Stimulated activated memory B cell treated with anti-CD40 and anti-IgM and Interleukin-4, amounts not matched to agents 10 μg/mL and 1 μg/mL and 100 μg/mL, for 72 hours (primary cell): ENCODE measurements around the gene ANXA2.

Experiments used
- ATAC-seq: fragments of 150-1000 bp; cut with Tn5 transposase; 2 replicates; pipeline ENCODE4 v1.10.0; 2021
- H3K27ac Mint-ChIP-seq: one replicate; pipeline ENCODE4 v1.8.0; 2022; ENCODE audit warnings: mild to moderate bottlenecking, mixed read lengths
- H3K27me3 Mint-ChIP-seq: one replicate; pipeline ENCODE4 v1.8.0; 2022; ENCODE audit warnings: mixed read lengths
- H3K36me3 Mint-ChIP-seq: one replicate; pipeline ENCODE4 v1.8.0; 2022; ENCODE audit warnings: mixed read lengths
- H3K4me1 Mint-ChIP-seq: one replicate; pipeline ENCODE4 v1.8.0; 2022; ENCODE audit warnings: mixed read lengths
- H3K4me3 Mint-ChIP-seq: one replicate; pipeline ENCODE4 v1.8.0; 2022; ENCODE audit warnings: mild to moderate bottlenecking, moderate library complexity, mixed read lengths
- H3K9me3 Mint-ChIP-seq: one replicate; pipeline ENCODE4 v1.8.0; 2022; ENCODE audit warnings: mixed read lengths

The ANXA2 gene

DNA sequence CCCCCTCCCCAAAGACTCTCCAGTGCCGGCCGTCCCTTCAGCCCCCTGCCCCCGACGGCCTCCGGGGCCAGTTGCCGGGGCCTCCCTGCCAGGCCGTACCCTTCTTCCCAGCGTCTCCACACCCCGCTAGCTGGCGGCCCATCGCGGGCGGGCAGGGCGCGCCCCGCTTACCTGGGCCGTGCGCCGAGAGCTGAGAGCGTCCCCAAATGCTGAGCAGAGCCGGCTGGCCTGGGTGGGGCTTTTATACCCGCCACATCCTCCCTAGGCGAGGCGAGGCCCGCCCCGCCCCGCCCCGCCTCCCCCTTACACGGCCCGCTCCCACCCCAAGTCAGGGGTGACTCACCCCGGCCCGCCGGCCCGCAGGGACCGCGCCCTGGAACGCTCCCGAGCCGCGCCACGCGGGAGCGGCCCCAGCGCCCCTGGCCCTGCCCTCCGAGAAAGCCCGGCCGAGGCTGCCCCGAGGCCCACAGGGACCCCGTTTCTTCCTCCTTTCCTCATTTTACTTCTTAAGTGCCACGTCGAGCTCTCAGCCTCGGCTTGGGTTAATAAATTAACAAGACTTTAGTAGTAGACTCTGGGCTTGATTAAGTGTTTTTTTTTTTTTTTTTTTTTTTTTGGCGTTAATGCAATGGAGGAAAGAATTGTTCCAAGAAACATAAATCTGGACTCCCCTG lies at the start of gene ANXA2:
ANXA2 (minus strand) TSS at position 215 of the 674 bp plus-strand sequence. CDS start 11,911 bp downstream, outside the sequence.
- Mint-ChIP-seq H3K4me3 (peak within 1 kb of the TSS; percentile 85), H3K27ac (peak within 1 kb of the TSS; percentile 85), H3K36me3 (peaks cover 21% of the 10 kb centered on the region), H3K9me3 (no peaks in the 10 kb centered on the region), H3K4me1 (peaks cover 47% of the 10 kb centered on the region), H3K27me3 (no peaks in the 10 kb centered on the region)
- peak; percentile 90 for ATAC-seq

DNA sequence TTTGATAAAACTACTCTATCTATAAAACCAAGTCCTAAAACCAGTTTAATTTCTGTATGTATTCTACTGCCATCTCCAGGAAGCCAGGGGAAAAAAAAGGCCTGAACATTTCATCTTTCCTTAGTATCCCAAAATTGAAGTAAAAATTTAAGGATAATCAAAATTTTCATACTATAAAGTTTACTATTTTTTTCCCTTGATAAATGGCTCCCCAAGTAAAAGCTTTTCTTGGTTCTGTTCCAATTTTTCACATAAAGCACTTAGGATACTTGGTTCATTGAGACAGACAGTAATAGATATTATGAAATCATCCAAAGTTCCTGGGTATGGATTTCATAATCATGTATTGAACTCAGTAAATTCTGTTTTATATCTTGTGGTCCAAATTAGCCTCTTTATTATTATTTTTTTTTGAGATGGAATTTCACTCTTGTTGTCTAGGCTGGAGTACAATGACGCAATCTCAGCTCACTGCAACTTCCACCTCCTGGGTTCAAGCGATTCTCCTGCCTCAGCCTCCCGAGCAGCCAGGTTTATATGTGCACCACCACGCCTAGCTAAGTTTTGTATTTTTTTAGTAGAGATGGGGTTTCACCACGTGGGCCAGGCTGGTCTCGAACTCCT lies 46.6 kb upstream of the ANXA2 start:
- Mint-ChIP-seq H3K4me1 (no peaks in the 10 kb centered on the region), H3K27me3 (no peaks in the 10 kb centered on the region), H3K4me3 (no peak overlapping the region), H3K27ac (no peak overlapping the region), H3K9me3 (no peaks in the 10 kb centered on the region), H3K36me3 (peaks cover 33% of the 10 kb centered on the region)
- ATAC-seq: no peak

- no peaks in the 10 kb centered on the region for H3K27me3 Mint-ChIP-seq
- ATAC-seq: no peak
- H3K9me3 Mint-ChIP-seq: no peaks in the 10 kb centered on the region
- no peak overlapping the region for H3K4me3 Mint-ChIP-seq
- no peak overlapping the region for H3K27ac Mint-ChIP-seq
- peaks cover 25% of the 10 kb centered on the region for H3K36me3 Mint-ChIP-seq
- no peaks in the 10 kb centered on the region for H3K4me1 Mint-ChIP-seq
Measured at GRCh38 chr15:60442763-60443162, 45.0 kb upstream of the ANXA2 start.

GRCh38 chr15:60442031-60442650 lies 44.4 kb upstream of the ANXA2 start:
- no peaks in the 10 kb centered on the region for H3K9me3 Mint-ChIP-seq
- H3K27me3 Mint-ChIP-seq: no peaks in the 10 kb centered on the region
- ATAC-seq: no peak
- no peak overlapping the region for H3K27ac Mint-ChIP-seq
- H3K4me3 Mint-ChIP-seq: no peak overlapping the region
- no peaks in the 10 kb centered on the region for H3K4me1 Mint-ChIP-seq
- peaks cover 21% of the 10 kb centered on the region for H3K36me3 Mint-ChIP-seq

DNA sequence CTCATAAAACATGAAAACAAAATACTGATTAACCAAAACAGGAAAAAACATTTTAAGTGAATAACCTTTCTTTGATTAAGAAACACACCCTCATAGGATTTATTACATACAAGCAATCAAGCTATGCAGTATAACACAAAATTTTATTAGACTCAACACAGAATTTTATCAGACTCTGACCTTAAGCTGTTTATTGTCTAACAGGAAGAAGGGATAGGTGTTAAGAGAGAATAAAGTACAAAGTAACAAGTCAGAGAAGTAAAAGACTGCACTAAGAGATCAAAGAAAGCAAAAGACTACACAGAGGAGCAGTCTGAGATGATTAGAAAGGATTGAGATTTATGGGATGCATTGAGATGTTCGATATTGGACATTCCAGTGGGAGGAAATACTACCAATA lies 43.5 kb upstream of the ANXA2 start:
- H3K36me3 Mint-ChIP-seq: peaks cover 21% of the 10 kb centered on the region
- H3K4me1 Mint-ChIP-seq: no peaks in the 10 kb centered on the region
- H3K9me3 Mint-ChIP-seq: no peaks in the 10 kb centered on the region
- no peaks in the 10 kb centered on the region for H3K27me3 Mint-ChIP-seq
- H3K4me3 Mint-ChIP-seq: no peak overlapping the region
- no peak for ATAC-seq
- H3K27ac Mint-ChIP-seq: no peak overlapping the region

DNA sequence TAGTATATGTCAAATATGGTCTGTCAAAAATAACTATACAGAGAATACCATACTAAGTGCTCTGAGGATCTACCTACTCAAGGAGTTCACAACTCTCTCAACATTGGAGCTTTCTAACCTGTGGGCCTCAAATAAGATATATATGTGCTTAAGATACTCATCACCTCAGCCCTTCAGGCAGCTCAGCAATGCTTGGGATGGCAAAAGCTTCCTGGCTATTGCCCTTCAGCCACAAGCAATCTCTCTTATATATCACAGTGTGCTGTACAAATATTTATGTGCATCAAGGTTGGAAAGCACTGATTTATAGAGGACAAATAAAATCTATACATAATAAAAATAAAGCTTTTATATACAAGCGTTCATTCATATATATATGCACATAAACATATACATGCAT lies 40.9 kb upstream of the ANXA2 start:
- Mint-ChIP-seq H3K4me1 (no peaks in the 10 kb centered on the region), H3K27ac (no peak overlapping the region), H3K27me3 (no peaks in the 10 kb centered on the region), H3K9me3 (no peaks in the 10 kb centered on the region), H3K4me3 (no peak overlapping the region), H3K36me3 (peaks cover 39% of the 10 kb centered on the region)
- no peak for ATAC-seq

GRCh38 chr15:60428935-60429334 lies 31.1 kb upstream of the ANXA2 start:
- Mint-ChIP-seq H3K9me3 (no peaks in the 10 kb centered on the region), H3K27me3 (no peaks in the 10 kb centered on the region), H3K27ac (no peak overlapping the region), H3K36me3 (peaks cover 32% of the 10 kb centered on the region), H3K4me1 (peaks cover 4% of the 10 kb centered on the region), H3K4me3 (no peak overlapping the region)
- ATAC-seq: no peak

DNA sequence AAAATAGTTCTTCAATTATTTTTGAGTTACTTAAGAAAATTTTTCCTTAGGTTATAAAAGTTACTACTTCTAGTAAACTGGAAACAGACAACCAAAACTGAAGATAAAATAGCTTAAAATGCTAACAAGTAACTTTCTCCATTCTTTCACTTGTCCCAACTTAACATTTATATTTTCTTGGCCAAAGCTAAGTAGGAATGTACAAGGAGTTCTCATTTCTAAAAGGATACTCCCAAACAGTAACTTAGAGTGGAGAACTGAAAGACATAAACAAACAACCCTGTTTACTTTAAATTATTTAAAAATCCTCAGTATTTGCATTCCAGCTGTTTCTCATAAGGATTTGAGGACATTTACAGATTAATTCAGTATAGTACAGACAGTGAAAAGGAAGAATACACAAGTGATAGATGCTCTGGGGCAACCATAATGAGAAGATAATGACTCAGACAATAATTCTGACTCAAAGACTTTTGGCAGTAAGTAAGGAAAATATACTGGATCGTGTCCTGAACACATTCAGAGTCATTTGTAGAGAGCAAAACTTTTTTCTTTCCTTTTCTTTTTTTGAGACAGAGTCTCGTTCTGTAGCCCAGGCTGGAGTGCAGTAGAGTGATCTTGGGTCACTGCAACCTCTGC lies 29.2 kb upstream of the ANXA2 start:
- H3K4me3 Mint-ChIP-seq: no peak overlapping the region
- no peaks in the 10 kb centered on the region for H3K9me3 Mint-ChIP-seq
- no peak overlapping the region for H3K27ac Mint-ChIP-seq
- H3K27me3 Mint-ChIP-seq: no peaks in the 10 kb centered on the region
- ATAC-seq: no peak
- peaks cover 29% of the 10 kb centered on the region for H3K36me3 Mint-ChIP-seq
- H3K4me1 Mint-ChIP-seq: peaks cover 7% of the 10 kb centered on the region

- no peak overlapping the region for H3K4me3 Mint-ChIP-seq
- H3K27ac Mint-ChIP-seq: no peak overlapping the region
- H3K27me3 Mint-ChIP-seq: no peaks in the 10 kb centered on the region
- peaks cover 7% of the 10 kb centered on the region for H3K4me1 Mint-ChIP-seq
- H3K36me3 Mint-ChIP-seq: peaks cover 23% of the 10 kb centered on the region
- ATAC-seq: no peak
- no peaks in the 10 kb centered on the region for H3K9me3 Mint-ChIP-seq
Measured at GRCh38 chr15:60425461-60425860, 27.7 kb upstream of the ANXA2 start.

DNA sequence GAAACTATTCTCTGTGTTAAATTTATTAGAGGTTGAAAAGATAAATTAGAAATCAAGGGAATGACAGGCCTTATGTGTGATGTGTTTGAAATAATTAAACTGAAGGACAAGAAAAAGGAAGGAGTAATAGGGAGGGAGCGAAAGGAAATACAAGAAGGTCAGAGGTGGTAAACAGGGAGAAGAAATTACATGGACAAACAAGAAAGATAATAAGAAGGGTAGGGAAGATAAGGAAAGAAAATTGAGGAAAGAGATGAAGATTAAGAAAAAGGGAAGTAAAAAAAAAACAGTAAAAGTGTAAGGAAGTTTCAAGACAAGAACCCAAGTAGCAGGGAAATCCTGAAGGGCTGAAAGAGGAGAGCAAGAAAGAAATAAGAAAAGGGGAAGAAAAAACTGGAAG lies 26.2 kb upstream of the ANXA2 start:
- no peaks in the 10 kb centered on the region for H3K27me3 Mint-ChIP-seq
- peak overlapping the region; percentile 5 for H3K27ac Mint-ChIP-seq
- ATAC-seq: no peak
- no peak overlapping the region for H3K4me3 Mint-ChIP-seq
- no peaks in the 10 kb centered on the region for H3K9me3 Mint-ChIP-seq
- peaks cover 7% of the 10 kb centered on the region for H3K4me1 Mint-ChIP-seq
- H3K36me3 Mint-ChIP-seq: peaks cover 23% of the 10 kb centered on the region

DNA sequence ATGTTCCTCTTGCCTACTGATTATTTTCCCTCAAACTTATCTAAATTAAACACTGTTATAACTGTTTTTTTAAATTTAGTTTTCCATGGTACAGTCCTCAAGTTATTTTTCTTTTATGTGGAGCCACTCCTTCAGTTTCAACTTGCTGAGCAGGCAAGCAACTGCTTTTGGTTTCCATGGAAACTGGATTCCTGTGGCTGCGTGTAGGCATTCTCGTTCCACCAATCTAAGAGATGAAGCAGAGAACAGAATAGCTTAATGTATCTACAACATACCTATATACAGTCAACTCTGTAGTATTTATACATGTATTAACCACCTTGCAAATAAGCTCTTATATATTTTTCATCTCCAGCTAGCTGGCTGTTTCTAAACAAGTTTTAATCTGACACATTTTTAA lies 25.8 kb upstream of the ANXA2 start:
- Mint-ChIP-seq H3K27ac (peak overlapping the region; percentile 5), H3K9me3 (no peaks in the 10 kb centered on the region), H3K4me1 (peaks cover 7% of the 10 kb centered on the region), H3K27me3 (no peaks in the 10 kb centered on the region), H3K4me3 (no peak overlapping the region), H3K36me3 (peaks cover 23% of the 10 kb centered on the region)
- ATAC-seq: no peak

DNA sequence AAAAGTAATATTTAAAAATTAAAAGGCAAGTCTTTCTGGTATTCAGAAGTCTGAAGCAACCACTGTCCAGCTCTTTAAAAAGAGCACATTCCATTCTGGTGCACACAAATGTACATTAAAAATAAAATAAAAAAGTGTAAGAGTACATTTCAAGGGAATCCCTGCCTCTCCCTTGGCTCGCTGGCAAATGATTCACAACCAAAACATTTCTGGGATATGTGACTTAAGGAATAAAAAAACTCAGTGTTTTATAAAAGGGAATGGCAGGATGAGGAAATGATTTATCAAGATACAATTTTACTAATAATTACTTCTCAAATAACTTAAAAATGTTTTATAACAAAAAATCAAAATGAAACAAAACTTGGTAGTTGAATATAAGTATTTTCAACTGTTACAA lies 23.8 kb upstream of the ANXA2 start:
- Mint-ChIP-seq H3K27ac (no peak overlapping the region), H3K4me3 (no peak overlapping the region), H3K27me3 (no peaks in the 10 kb centered on the region), H3K4me1 (peaks cover 7% of the 10 kb centered on the region), H3K9me3 (no peaks in the 10 kb centered on the region), H3K36me3 (peaks cover 17% of the 10 kb centered on the region)
- no peak for ATAC-seq

- Mint-ChIP-seq H3K9me3 (no peaks in the 10 kb centered on the region), H3K4me3 (no peak overlapping the region), H3K27me3 (no peaks in the 10 kb centered on the region), H3K27ac (peak overlapping the region; percentile 9), H3K36me3 (peaks cover 17% of the 10 kb centered on the region), H3K4me1 (peaks cover 7% of the 10 kb centered on the region)
- no peak for ATAC-seq
Measured at GRCh38 chr15:60420203-60420716, 22.5 kb upstream of the ANXA2 start.

DNA sequence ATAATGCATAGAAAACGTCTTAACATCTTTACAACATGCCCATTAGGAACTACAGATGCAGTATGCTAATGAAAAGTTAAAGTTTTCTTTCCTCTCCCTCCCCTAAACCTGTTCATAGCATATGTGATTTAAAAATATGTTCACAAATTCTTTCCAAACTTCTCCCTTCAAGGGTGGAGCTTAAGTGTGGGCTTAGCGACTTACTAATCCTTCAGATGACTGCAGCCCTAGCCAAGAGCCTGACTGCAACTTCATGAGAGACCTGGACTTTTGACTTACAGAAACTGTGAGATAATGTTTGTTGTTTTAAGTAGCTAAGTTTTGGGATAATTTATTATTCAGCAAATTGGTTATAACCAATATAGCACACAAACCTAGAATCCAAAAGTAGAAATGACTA lies 22.0 kb upstream of the ANXA2 start:
- H3K27ac Mint-ChIP-seq: no peak overlapping the region
- peaks cover 7% of the 10 kb centered on the region for H3K4me1 Mint-ChIP-seq
- H3K4me3 Mint-ChIP-seq: no peak overlapping the region
- H3K36me3 Mint-ChIP-seq: peaks cover 17% of the 10 kb centered on the region
- no peak for ATAC-seq
- no peaks in the 10 kb centered on the region for H3K27me3 Mint-ChIP-seq
- no peaks in the 10 kb centered on the region for H3K9me3 Mint-ChIP-seq

DNA sequence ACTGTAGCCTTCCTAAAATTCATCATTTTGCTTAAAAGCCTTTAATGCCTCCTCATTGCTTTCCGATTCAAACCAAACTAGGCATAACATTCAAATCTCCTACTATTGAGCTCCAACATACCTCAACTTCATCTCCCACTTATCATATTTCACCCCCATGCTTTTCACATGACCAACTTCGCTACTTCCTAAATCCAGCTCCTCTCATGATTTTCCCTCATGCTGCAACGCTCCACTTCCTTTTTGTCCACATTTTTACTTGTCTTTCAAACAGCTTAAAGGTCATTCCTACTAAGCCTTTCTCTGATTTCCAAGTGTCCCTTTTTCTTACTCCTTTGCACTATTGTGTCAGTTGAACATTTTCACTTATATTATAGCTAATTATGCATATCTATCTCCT lies 20.3 kb upstream of the ANXA2 start:
- Mint-ChIP-seq H3K4me3 (no peak overlapping the region), H3K27ac (no peak overlapping the region), H3K4me1 (no peaks in the 10 kb centered on the region), H3K9me3 (no peaks in the 10 kb centered on the region), H3K36me3 (peaks cover 10% of the 10 kb centered on the region), H3K27me3 (no peaks in the 10 kb centered on the region)
- no peak for ATAC-seq
